NCI-H446 (cell line): ENCODE results near the gene MAML3.

ENCODE experiments used
- DNase-seq, 2 experiments: peaks; one replicate each; lab custom pipeline; 2025; lab: John Stamatoyannopoulos, UW

The MAML3 gene

GRCh38 chr4:140046016-140046415 is 108.0 kb downstream of the MAML3 start:
- DNase-seq: no peak

- peak in 1 of 2 experiments; percentile 40 for DNase-seq
Measured at GRCh38 chr4:140044337-140044902, 109.6 kb downstream of the MAML3 start.

- no peak for DNase-seq
Measured at GRCh38 chr4:140042634-140043033, 111.3 kb downstream of the MAML3 start.

- DNase-seq: no peak
Measured at GRCh38 chr4:140038031-140038533, 115.9 kb downstream of the MAML3 start.

- DNase-seq: no peak
Measured at GRCh38 chr4:140037353-140038030, 116.5 kb downstream of the MAML3 start.

GRCh38 chr4:140031706-140032105 is 122.3 kb downstream of the MAML3 start:
- DNase-seq: no peak

- DNase-seq: no peak
Measured at GRCh38 chr4:140031061-140031460, 122.9 kb downstream of the MAML3 start.

GRCh38 chr4:140028676-140029517 is 125.1 kb downstream of the MAML3 start:
- DNase-seq: no peak

GRCh38 chr4:140028101-140028500 is 125.9 kb downstream of the MAML3 start:
- DNase-seq: no peak

GRCh38 chr4:140027101-140027500 is 126.9 kb downstream of the MAML3 start:
- DNase-seq: no peak

- no peak for DNase-seq
Measured at GRCh38 chr4:140025470-140025869, 128.5 kb downstream of the MAML3 start.

GRCh38 chr4:140020457-140021361 is 133.3 kb downstream of the MAML3 start:
- DNase-seq: no peak

GRCh38 chr4:140019619-140020347 is 134.2 kb downstream of the MAML3 start:
- DNase-seq: no peak

- DNase-seq: peak; percentile 61 to 71
Measured at GRCh38 chr4:140018931-140019618, 134.9 kb downstream of the MAML3 start.

- no peak for DNase-seq
Measured at GRCh38 chr4:140014284-140014683, 139.7 kb downstream of the MAML3 start.

GRCh38 chr4:140012688-140013486 is 141.1 kb downstream of the MAML3 start:
- DNase-seq: peak in 1 of 2 experiments; percentile 71

GRCh38 chr4:140005699-140006098 is 148.3 kb downstream of the MAML3 start:
- DNase-seq: peak in 1 of 2 experiments; percentile 48

- no peak for DNase-seq
Measured at GRCh38 chr4:140004922-140005627, 148.9 kb downstream of the MAML3 start.

GRCh38 chr4:140004549-140004895 is 149.5 kb downstream of the MAML3 start:
- DNase-seq: peak; percentile 91 to 94
